GM12864 (cell line): Measurements from ENCODE around the gene ATG4B.

Experiments used
- DNase-seq: peaks from one replicate; pipeline ENCODE4 v3.0.0-alpha.2; 2011; ENCODE audit warnings: low read depth
- H3K4me3 ChIP-seq: 2 replicates; pipeline ENCODE4 v1.5.1; 2011; ENCODE audit warnings: mild to moderate bottlenecking, low read depth, low read length, control low read depth
- CTCF ChIP-seq: IDR thresholded peaks from 2 replicates; pipeline ENCODE4 v1.5.1; 2011; ENCODE audit warnings: low read depth, mild to moderate bottlenecking, moderate library complexity, low read length, control low read depth, inconsistent platforms; ENCODE audit errors: missing control alignments

ATG4B gene

GRCh38 chr2:241598061-241598460 is 39.4 kb upstream of the ATG4B start:
- no peak for TF ChIP-seq CTCF
- DNase-seq = no peak
- no peak overlapping the region for H3K4me3 ChIP-seq

GRCh38 chr2:241598487-241598886 is 39.0 kb upstream of the ATG4B start:
- DNase-seq = no peak
- no peak for TF ChIP-seq CTCF
- no peak overlapping the region for H3K4me3 ChIP-seq

- TF ChIP-seq CTCF = no peak
- no peak for DNase-seq
- H3K4me3 ChIP-seq = no peak overlapping the region
These were observed 37.9 kb upstream of the ATG4B start for GRCh38 chr2:241599615-241600014.

GRCh38 chr2:241601841-241602240 is 35.7 kb upstream of the ATG4B start:
- no peak for TF ChIP-seq CTCF
- no peak overlapping the region for H3K4me3 ChIP-seq
- no peak for DNase-seq

GRCh38 chr2:241602720-241603119 is 34.8 kb upstream of the ATG4B start:
- no peak for TF ChIP-seq CTCF
- no peak for DNase-seq
- H3K4me3 ChIP-seq = no peak overlapping the region

GRCh38 chr2:241603686-241604085 is 33.8 kb upstream of the ATG4B start:
- H3K4me3 ChIP-seq = no peak overlapping the region
- no peak for DNase-seq
- TF ChIP-seq CTCF = no peak

GRCh38 chr2:241606186-241606585 is 31.3 kb upstream of the ATG4B start:
- no peak for DNase-seq
- TF ChIP-seq CTCF = no peak
- no peak overlapping the region for H3K4me3 ChIP-seq
